HG02981 (cell line): Measurements from ENCODE around the gene HECTD4.

Experiments used
- ATAC-seq: cut with Tn5 transposase; IDR thresholded peaks from one replicate; pipeline ENCODE4 v1.9.1; 2021; ENCODE audit warnings: mild to moderate bottlenecking, moderate library complexity; ENCODE audit not compliant: unreplicated experiment

Gene HECTD4

GRCh38 chr12:112184056-112184887 is 198.0 kb downstream of the HECTD4 start:
- ATAC-seq, result no peak

DNA sequence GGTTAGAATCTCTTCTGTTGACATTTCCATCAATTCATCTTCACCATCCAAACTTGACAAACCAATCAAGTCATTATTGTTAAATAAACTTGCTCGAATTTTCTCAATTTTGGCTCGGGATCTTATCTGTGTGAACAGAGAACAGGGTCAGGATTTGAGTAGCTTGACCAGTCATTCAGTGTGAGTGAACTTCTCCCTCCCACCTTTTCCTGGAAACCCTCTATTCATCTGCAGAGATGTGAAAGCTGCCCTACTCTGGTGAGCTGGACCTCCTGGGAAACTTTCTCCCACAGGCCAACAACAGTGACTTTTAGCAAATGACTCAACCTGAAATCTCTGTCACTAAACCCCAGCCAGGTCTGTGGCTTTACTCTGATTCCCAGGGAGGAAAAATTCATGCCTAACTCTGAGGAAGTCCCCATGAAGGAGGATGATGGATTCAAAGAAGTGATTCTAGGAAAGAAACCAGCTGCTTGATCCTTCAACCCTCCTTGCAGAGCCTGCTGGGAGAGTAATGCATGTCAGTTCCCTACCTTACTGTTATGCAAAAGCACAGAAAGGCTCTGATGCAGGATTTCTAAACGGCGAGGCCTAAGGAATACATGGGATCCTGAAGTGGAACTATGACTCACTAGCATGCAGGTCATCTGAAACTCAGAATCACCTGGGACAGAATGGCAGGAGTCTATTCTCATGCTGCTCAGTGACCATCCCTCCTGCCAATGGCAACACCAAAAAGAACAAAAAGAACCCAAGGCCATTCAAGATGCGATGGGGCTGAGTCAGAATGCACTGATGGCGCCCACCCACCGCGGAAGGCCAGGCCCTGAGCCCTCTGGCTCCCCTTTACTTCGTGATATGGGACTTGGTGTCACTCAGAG is 198.8 kb downstream of the HECTD4 start:
- no peak for ATAC-seq

DNA sequence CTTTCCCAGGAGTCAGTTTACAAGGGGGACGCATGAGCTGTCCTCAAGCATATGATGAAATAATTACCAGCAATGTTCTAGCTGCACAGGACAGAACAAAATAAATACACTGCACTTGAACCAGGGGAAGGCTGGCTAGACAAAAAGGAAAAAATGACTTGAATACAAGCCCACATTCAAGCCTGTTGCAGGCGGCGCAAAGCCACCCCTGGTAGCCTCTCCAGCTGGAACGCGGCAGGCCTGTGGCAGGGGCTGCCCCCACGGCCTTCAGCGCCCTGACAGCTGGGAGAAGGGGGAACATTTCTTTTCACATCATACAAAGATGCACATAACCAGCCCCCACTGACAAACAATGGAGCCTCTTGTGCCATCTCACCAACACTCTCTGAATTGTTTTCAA is 199.7 kb downstream of the HECTD4 start:
- no peak for ATAC-seq

GRCh38 chr12:112180422-112180821 is 201.8 kb downstream of the HECTD4 start:
- ATAC-seq, result no peak

GRCh38 chr12:112179916-112180315 is 202.3 kb downstream of the HECTD4 start:
- no peak for ATAC-seq

GRCh38 chr12:112179341-112179740 is 202.9 kb downstream of the HECTD4 start:
- ATAC-seq, result no peak

GRCh38 chr12:112178796-112179195 is 203.4 kb downstream of the HECTD4 start:
- ATAC-seq, result no peak

DNA sequence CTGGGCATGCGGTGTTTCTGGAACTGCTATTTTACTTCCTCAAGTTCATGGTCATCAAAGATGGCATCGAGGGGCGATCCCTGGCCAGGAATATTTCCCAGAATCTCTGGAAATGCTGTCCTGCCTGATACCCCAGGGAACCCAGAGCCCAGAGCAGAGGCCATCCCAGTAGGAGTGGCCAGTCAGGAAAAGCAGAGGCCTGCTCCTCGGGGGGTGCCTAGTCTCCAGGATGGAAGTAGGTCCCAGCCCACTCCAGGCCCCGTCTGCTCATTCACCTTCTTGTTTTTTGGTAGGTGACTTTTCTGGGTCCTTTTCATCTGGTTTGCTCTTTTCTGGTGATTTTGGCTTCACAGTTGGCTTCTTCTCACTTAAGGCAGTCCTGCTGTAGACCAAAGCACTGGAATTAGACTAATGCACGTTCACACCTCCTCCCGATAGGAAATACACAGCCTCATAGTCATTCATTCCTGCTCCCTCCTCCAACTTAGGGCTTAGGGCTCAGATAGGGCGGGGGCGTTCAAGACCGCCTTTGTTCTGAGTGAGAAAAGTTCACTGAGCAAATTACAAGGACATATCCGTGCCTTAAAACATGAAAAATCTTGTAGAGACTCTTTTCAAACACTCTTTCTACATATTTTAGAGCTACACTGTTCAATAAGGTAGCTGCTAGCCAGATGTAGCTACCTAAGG is 205.8 kb downstream of the HECTD4 start:
- no peak for ATAC-seq

DNA sequence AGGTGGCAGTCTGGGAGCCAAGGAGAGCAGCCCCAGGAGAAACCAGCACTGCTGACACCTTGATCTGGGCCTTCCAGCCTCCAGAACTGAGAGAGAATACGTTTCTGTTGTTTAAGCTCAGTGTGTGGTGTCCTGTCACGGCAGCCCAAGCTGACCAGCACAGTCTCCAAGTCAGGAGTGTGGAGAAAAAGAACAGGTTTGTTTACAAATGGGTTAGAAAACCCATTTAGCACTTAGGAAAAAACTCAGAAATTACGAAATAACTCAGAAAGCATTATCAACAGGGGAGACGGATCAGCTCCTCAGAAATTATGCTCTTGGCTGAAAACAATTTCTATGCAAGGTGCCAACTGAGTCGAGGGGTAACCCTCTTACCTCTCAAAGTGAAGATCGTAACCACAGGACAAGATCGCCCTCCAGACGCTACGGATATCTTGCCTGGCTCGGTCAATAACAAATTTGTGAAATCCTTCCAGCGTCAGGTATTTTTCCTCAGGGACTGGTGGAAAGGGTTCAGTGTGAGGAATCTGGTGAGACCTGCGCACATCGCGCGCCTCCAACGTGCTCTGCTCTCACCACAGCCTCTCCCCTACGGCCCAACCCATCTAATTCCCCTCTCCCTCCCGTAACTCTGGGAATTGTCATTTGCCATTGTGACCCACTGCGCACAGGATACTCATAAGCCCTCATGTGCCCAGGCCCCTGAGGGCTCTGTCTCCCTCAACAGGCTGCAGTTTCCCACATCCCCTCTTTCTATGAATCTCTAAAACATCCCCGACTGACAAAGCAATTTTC is 206.7 kb downstream of the HECTD4 start:
- ATAC-seq, result no peak

DNA sequence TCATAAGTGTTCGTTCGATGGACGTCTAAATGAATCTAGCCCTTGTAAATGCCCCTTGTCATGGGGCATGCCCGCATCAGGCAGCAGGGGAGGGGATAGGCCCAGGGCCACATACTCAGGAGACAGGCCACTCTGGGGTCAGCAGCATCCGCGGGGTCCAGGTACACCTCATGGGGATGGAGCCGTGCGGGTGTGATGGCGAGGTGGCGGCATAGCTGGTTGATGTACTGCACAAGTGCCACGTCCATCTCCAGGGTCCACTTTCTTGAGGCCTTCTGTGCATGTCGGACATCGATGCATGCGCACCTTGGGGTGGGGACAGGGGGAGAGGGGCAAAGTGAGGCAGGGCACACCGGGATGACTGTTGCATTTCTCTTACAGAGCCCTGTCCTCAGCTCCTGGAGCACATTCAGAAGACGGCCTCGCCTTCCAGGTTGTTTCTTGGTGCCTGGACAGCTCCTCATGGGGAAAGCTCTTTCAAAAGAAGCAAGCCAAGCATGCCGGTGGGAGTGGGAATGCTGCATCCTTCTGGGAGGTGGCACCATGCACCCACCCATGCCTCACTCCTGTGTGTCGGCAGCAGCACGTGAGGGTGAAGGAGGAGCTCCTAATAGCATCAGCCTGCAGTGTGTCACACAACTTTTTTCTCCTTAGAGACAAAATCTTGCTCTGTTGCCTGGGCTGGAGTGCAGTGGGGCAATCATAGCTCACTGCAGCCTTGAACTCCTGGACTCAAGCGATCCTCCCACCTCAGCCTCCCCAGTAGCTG is 209.5 kb downstream of the HECTD4 start:
- no peak for ATAC-seq

- ATAC-seq, result no peak
Measured at GRCh38 chr12:112170971-112171596, 211.1 kb downstream of the HECTD4 start.

GRCh38 chr12:112170376-112170775 is 211.9 kb downstream of the HECTD4 start:
- ATAC-seq, result no peak

DNA sequence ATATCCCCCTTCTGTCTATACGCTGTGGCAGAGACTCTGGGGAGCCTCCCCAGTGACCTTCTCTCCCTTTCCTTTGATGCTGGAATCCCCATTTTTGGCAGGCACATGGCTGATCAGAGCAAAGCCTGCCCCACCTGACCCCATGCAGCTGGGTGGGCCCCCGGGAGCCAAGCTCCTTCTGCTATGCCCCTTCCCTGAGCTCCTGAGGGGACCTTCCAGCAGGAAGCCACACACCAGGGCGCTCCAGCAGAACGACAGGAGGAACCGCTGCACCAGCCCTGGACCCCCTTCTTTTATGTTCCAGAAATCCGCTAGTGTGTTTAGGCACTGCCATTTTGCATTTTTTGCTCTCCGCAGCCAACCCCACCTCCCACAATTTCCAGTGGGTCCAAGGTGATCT is 212.3 kb downstream of the HECTD4 start:
- ATAC-seq, result no peak

DNA sequence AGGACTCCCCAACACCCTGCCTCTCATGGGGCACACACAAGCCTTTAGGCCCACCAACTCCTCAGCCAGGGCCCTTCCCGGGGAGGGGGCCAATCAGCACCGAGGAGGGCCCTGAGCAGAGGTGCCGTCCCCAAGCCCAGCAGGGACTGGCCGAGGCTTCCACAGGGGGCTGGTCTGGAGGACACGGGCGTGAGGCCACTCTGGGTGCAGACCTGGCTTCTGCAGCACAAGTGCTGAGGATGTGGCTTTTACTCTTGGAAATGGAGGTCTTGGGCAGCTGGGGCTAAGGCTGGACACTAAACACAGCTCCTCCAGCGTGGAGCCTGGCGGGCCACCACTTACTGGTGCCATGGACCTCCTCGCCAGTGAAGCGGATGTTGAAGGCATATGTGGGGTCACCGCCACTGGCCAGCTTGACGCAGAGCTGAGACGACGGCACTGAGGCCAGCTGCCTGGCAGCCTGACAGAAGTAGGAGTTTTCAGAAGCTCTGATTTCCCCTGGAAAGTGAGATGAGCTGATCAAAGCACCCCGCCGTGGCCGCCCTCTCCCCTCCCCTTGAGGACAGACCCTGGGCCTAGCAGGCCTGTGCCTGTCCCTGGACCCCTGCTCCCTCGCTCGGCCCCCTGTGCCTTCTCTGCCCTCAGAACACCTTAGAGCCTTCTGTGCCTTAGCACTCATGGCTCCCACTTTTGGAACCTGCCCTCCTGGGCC is 212.9 kb downstream of the HECTD4 start:
- ATAC-seq, result no peak

DNA sequence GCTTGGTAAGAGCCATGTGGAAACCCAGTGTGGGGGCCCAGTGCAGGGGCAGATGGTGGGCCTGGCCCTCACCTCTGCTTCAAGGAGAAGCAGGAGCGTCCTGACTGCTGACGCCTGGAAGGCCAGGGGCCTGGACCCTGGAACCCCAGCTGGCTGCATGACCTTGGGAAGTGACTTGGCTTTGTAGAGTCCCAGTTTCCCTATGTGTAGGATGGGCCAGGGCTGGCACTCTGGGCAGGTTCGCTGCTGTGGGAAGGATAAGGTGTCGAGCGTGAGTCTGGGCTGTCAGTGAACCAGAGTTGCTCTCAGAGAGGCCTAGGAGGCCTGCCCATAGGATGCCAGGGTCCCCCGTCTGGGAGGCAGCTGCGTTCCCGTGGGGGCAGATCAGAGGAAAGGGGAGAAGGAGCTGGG is 213.7 kb downstream of the HECTD4 start:
- ATAC-seq, result no peak

DNA sequence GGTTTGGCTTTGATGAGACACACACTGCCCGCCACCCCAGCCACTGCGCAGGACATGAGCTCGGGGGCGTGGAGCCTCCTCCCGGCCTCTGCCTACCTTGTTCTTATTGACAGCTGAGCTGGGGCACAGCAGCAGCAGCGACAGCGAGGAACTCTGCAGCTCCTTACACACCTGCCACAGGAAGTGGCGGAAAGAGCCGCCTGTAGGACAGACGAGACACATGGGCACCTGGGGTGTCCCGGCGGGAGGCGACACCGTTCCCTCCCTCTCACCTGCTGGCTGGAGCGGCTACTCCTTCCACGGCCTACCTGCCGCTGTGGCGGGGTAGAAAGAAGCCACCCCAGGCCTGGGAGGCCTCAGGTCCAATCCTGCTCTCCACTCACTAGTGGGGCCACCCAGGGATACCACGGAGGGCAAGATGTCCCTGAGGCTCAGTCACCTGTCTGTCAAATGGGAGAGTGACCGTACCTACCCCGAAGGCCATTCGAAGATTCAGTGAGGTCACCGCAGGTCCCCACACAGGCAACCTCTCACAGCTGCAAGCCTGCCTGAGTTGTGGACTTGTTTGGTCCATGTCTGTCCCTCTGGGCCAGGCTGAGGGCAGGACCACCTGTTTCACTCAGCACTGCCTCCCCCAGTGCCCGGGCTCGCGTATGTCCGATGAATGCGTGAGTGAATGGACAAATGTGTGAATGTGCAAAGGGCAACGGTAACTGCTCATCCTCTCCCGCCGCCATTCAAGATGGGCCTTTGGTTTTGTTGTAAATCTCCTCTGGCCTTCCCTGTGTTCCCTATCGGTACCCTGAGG is 214.3 kb downstream of the HECTD4 start:
- no peak for ATAC-seq

DNA sequence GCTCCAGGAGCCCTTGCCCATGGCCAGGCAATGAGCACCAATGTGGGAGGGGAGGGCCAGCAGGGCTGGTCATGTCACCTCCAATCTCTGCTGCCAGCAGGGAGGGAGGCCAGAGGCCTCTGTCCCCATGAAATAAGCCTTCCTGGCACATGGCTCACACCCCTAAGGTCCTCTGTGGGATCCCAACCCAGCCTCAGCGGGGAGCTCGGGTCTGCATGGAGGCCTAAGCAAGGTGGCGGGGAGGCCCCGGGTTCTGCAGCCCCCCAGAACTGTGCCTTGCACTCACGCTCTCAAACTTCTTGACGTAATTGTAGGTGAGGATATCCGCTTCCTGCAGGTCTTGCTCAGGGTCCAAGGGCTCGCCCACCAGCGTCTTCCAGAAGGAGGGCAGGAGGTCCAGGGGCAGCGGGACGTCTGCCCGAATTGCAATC is 215.2 kb downstream of the HECTD4 start:
- ATAC-seq, result no peak
